Fibroblast of lung (primary cell): Measurements from ENCODE around the gene AKT2. TPM values are rescaled to one million over a fixed set of nuclear protein-coding genes. Genes with fewer than 3 reads are reported as not detected.

ENCODE experiments used
- DNase-seq, 2 donors: peaks; one replicate each; pipeline versions ENCODE4 v3.0.0 to v3.0.0-alpha.2; 2010; ENCODE audit warnings: low read depth in 2 of 2
- H2AFZ ChIP-seq: 2 replicates; pipeline ENCODE4 v1.5.1; 2012; ENCODE audit warnings: low read length, control low read depth, inconsistent platforms
- H3K27ac ChIP-seq: 2 replicates; pipeline ENCODE4 v1.5.1; 2011; ENCODE audit warnings: low read length, control low read depth; ENCODE audit not compliant: insufficient read depth
- H3K27me3 ChIP-seq: 2 replicates; pipeline ENCODE4 v1.5.1; 2011; ENCODE audit warnings: mild to moderate bottlenecking, low read length; ENCODE audit not compliant: control insufficient read depth, insufficient read depth
- H3K36me3 ChIP-seq: 2 replicates; pipeline ENCODE4 v1.5.1; 2011; ENCODE audit warnings: low read length; ENCODE audit not compliant: control insufficient read depth, insufficient read depth
- H3K4me1 ChIP-seq: 2 replicates; pipeline ENCODE4 v1.5.1; 2011; ENCODE audit warnings: low read length; ENCODE audit not compliant: control insufficient read depth, insufficient read depth; ENCODE audit errors: extremely low read depth
- H3K4me2 ChIP-seq: 2 replicates; pipeline ENCODE4 v1.5.1; 2011; ENCODE audit warnings: low read length, control low read depth; ENCODE audit not compliant: insufficient read depth; ENCODE audit errors: extremely low read depth
- H3K4me3 ChIP-seq, 4 experiments: fragments of 200-600 bp in 1 of 4; sonication (generic) in 1 of 4; replicated peaks in 1 of 4; 2 replicates each; pipeline ENCODE4 v1.5.1; 2011 to 2016; ENCODE audit warnings: low read length in 4 of 4, low read depth in 3 of 4, mild to moderate bottlenecking in 3 of 4, control low read depth in 2 of 4, inconsistent platforms in 1 of 4, mixed read lengths in 1 of 4; ENCODE audit not compliant: insufficient read depth in 1 of 4; ENCODE audit errors: control extremely low read depth in 1 of 4
- H3K79me2 ChIP-seq: 2 replicates; pipeline ENCODE4 v1.5.1; 2012; ENCODE audit warnings: mild to moderate bottlenecking, low read length, inconsistent platforms; ENCODE audit not compliant: control insufficient read depth, insufficient read depth
- H3K9ac ChIP-seq: 2 replicates; pipeline ENCODE4 v1.5.1; 2011; ENCODE audit warnings: mild to moderate bottlenecking, low read length, control low read depth; ENCODE audit not compliant: insufficient read depth
- H3K9me3 ChIP-seq: 2 replicates; pipeline ENCODE4 v1.5.1; 2012; ENCODE audit warnings: low read depth, low read length; ENCODE audit not compliant: control insufficient read depth, insufficient read depth
- H4K20me1 ChIP-seq: 2 replicates; pipeline ENCODE4 v1.5.1; 2011; ENCODE audit warnings: low read length; ENCODE audit not compliant: control insufficient read depth, insufficient read depth; ENCODE audit errors: extremely low read depth
- EZH2 ChIP-seq: IDR thresholded peaks from 2 replicates; pipeline ENCODE4 v1.5.1; 2012; ENCODE audit warnings: low read length, control low read depth, mild to moderate bottlenecking; ENCODE audit errors: missing control alignments
- polyA plus RNA-seq, 2 donors: library from polyadenylated mRNA; depleted of rRNA in 1 of 2; stranded (reverse) in 1 of 2; unstranded in 1 of 2; fragments of >200 nt; gene quantifications; 2 replicates each; pipeline ENCODE4 v1.2.1, GENCODE V29; 2011 to 2012; ENCODE audit warnings: missing spikeins in 1 of 2
- total RNA-seq: library from RNA; depleted of rRNA; stranded (reverse); fragments of >200 nt; gene quantifications from 2 replicates; pipeline ENCODE4 v1.2.1, GENCODE V29; 2014
- TF ChIP-seq, protein P1 (sequence below), 2 donors: IDR thresholded peaks in 1 of 2; conservative IDR thresholded peaks in 1 of 2; 1 replicate in 1 of 2; 2 replicates in 1 of 2; pipeline ENCODE4 v1.5.1; 2011 to 2012; ENCODE audit warnings: low read length in 2 of 2, control low read depth in 1 of 2, inconsistent platforms in 1 of 2, low read depth in 1 of 2, mild to moderate bottlenecking in 1 of 2

Gene AKT2
- total and polyA plus RNA-seq, 2 donors (not counting 1 experiment from before 2014, with no cell fraction given) = 76.0 to 81.5 TPM

DNA sequence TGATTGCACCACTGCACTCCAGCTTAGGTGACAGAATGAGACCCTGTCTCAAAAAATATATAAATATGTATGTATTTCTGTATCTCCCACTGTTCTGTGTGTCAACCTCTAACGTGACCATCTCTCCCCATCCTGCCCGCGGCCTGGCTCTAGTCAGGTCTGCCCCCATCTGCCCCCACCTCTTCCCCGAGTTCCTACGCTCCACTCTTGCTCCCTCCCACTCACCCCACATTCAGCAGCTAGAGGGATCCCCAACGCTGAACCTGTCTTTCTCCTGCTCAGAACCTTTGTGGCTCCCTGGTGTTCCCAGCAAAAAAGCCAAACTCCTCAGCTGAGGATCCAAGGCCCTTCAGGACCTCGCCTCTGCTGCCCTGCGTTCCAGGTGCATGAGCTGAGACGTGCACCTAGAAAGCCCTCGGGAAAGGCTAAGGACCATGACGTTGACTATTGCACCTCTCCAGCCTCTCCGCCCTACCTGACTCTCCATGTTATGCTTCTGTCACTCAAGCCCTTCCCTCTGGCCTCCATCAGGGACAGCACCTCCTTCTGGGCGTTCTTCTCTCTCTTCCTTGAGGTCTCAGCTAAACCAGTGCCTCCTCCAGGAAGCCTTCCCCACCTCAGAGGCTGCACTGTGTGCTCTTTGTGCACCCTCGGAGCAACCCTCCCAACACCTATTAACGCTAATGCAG is 18.1 kb downstream of the AKT2 start:
- H3K4me1 ChIP-seq = peaks cover 4% of the 10 kb centered on the region
- TF ChIP-seq, protein P1, sequence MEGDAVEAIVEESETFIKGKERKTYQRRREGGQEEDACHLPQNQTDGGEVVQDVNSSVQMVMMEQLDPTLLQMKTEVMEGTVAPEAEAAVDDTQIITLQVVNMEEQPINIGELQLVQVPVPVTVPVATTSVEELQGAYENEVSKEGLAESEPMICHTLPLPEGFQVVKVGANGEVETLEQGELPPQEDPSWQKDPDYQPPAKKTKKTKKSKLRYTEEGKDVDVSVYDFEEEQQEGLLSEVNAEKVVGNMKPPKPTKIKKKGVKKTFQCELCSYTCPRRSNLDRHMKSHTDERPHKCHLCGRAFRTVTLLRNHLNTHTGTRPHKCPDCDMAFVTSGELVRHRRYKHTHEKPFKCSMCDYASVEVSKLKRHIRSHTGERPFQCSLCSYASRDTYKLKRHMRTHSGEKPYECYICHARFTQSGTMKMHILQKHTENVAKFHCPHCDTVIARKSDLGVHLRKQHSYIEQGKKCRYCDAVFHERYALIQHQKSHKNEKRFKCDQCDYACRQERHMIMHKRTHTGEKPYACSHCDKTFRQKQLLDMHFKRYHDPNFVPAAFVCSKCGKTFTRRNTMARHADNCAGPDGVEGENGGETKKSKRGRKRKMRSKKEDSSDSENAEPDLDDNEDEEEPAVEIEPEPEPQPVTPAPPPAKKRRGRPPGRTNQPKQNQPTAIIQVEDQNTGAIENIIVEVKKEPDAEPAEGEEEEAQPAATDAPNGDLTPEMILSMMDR (conservative IDR thresholded peaks at IDR 0.05 in 1 of 2, IDR thresholded peaks at IDR 0.05 in 1 of 2; ENCODE audit: low read depth in 1 of 2, low read length in 2 of 2) = no peak
- no peak for TF ChIP-seq EZH2

DNA sequence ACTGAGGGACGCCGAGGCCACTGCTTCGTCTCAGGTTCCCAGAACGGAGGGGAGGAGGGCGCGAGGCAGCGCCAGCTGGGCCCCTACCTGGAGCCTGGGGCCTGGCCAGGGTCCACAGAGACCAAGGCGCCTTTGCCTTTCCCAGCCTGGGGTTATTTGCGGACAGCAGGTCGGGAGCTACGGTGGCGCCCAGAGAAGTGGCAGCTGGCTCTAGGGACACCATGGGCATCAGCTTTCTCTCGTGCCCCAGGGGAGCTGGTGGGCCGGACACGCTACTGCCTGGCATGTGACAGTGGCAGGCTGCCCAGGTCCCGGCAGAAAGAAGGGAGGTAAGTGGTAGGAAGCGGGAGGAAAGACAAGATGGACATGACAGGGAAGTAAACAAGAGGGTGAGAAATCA is 19.0 kb downstream of the AKT2 start:
- Histone ChIP-seq H3K9ac (no peak overlapping the region), H3K4me2 (no peak overlapping the region), H3K27me3 (no peaks in the 10 kb centered on the region), H3K79me2 (peaks cover 43% of the 10 kb centered on the region), H3K27ac (no peak overlapping the region), H3K9me3 (no peaks in the 10 kb centered on the region), H3K4me1 (peaks cover 4% of the 10 kb centered on the region), H3K36me3 (peaks cover 4% of the 10 kb centered on the region), H3K4me3 (no peak overlapping the region), H2AFZ (no peak overlapping the region), H4K20me1 (no peaks in the 10 kb centered on the region)
- DNase-seq = no peak
- TF ChIP-seq, protein P1 (conservative IDR thresholded peaks at IDR 0.05 in 1 of 2, IDR thresholded peaks at IDR 0.05 in 1 of 2; ENCODE audit: low read depth in 1 of 2, low read length in 2 of 2) = no peak
- no peak for TF ChIP-seq EZH2

More for the DNA sequence above, 18.1 kb downstream of the AKT2 start:
- Histone ChIP-seq H4K20me1 (no peaks in the 10 kb centered on the region), H3K4me2 (no peak overlapping the region), H3K27me3 (no peaks in the 10 kb centered on the region), H3K36me3 (peaks cover 4% of the 10 kb centered on the region), H3K79me2 (peaks cover 49% of the 10 kb centered on the region), H2AFZ (no peak overlapping the region), H3K9ac (no peak overlapping the region), H3K9me3 (no peaks in the 10 kb centered on the region), H3K4me3 (no peak overlapping the region), H3K27ac (no peak overlapping the region)
- DNase-seq = no peak

DNA sequence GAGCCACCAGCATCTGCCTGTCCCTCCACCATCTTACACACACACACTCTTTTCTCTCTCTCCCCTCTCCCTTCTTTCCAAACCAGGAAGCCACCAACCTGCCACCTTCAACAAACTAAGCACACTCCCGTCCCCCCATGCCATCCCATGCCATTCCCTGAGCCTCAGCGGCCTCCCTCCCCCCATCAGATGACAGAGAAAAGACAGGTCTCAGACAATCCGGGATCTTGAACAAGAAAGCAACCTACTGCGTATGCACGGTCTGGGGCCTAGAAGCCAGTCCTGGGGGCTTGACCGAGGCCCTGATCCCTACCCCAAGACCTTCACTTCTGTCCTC is 19.4 kb downstream of the AKT2 start:
- Histone ChIP-seq H3K9me3 (no peaks in the 10 kb centered on the region), H3K4me3 (no peak overlapping the region), H3K27me3 (no peaks in the 10 kb centered on the region), H3K4me2 (no peak overlapping the region), H3K9ac (no peak overlapping the region), H4K20me1 (no peaks in the 10 kb centered on the region), H3K36me3 (peaks cover 4% of the 10 kb centered on the region), H3K27ac (no peak overlapping the region), H3K79me2 (peaks cover 42% of the 10 kb centered on the region), H3K4me1 (peaks cover 4% of the 10 kb centered on the region), H2AFZ (no peak overlapping the region)
- TF ChIP-seq, protein P1 (conservative IDR thresholded peaks at IDR 0.05 in 1 of 2, IDR thresholded peaks at IDR 0.05 in 1 of 2; ENCODE audit: low read depth in 1 of 2, low read length in 2 of 2) = no peak
- no peak for TF ChIP-seq EZH2
- no peak for DNase-seq
